HCT116 (cell line): ENCODE measurements around the gene PLEKHO2.

Experiments
- CEBPB ChIP-seq: IDR thresholded peaks from 2 replicates; pipeline ENCODE4 v1.6.1; 2012; ENCODE audit warnings: low read depth
- CTCF ChIP-seq, 3 experiments: fragments of 200-600 bp in 1 of 3; sonication (generic) in 1 of 3; IDR thresholded peaks in 2 of 3; conservative IDR thresholded peaks in 1 of 3; 2 replicates each; pipeline ENCODE4 v1.5.1; 2012 to 2017; ENCODE audit warnings: low read depth in 2 of 3, low read length in 2 of 3, antibody characterized with exemption in 1 of 3, borderline replicate concordance in 1 of 3, control low read depth in 1 of 3, mild to moderate bottlenecking in 1 of 3, mixed read lengths in 1 of 3, mixed run types in 1 of 3, moderate library complexity in 1 of 3; ENCODE audit not compliant: insufficient read depth in 1 of 3
- EZH2 ChIP-seq: fragments of 200-600 bp; sonication (generic); IDR thresholded peaks from 2 replicates; pipeline ENCODE4 v1.6.1; 2017; ENCODE audit warnings: antibody characterized with exemption, mixed run types
- MAX ChIP-seq: IDR thresholded peaks from 2 replicates; pipeline ENCODE4 v1.6.1; 2012
- POLR2A ChIP-seq: IDR thresholded peaks from 2 replicates; pipeline ENCODE4 v1.7.0; 2011; ENCODE audit warnings: borderline replicate concordance; ENCODE audit not compliant: insufficient read depth, insufficient read length; ENCODE audit errors: extremely low read depth
- POLR2AphosphoS5 ChIP-seq: IDR thresholded peaks from 2 replicates; pipeline ENCODE4 v1.6.1; 2011; ENCODE audit warnings: mild to moderate bottlenecking, low read depth, low read length, moderate library complexity
- REST ChIP-seq: IDR thresholded peaks from 2 replicates; pipeline ENCODE4 v1.6.1; 2012; ENCODE audit warnings: low read depth
- SIN3A ChIP-seq: IDR thresholded peaks from 2 replicates; pipeline ENCODE4 v1.6.1; 2012; ENCODE audit warnings: low read depth
- SRF ChIP-seq: IDR thresholded peaks from 2 replicates; pipeline ENCODE4 v1.6.1; 2012; ENCODE audit warnings: low read depth
- TCF7L2 ChIP-seq: IDR thresholded peaks from 2 replicates; pipeline ENCODE4 v1.7.0; 2011; ENCODE audit warnings: borderline replicate concordance, inconsistent platforms; ENCODE audit not compliant: insufficient read depth, insufficient read length; ENCODE audit errors: extremely low read depth
- YY1 ChIP-seq: IDR thresholded peaks from 2 replicates; pipeline ENCODE4 v1.6.1; 2011; ENCODE audit warnings: low read length, low read depth, moderate library complexity, mild to moderate bottlenecking; ENCODE audit not compliant: insufficient replicate concordance; ENCODE audit errors: extremely low read depth
- ZFX ChIP-seq: fragments of 450-650 bp; IDR thresholded peaks from 2 replicates; pipeline ENCODE4 v1.6.1; 2017
- TF ChIP-seq, protein P1 (sequence below): IDR thresholded peaks from 2 replicates; pipeline ENCODE4 v1.6.1; 2011; ENCODE audit warnings: mild to moderate bottlenecking, low read length, moderate library complexity; ENCODE audit not compliant: insufficient replicate concordance; ENCODE audit errors: extremely low read depth

GRCh38 chr15:64807051-64807749, 34.5 kb upstream of the PLEKHO2 start:
- no peak for TF ChIP-seq POLR2AphosphoS5
- TF ChIP-seq CTCF (IDR thresholded peaks at IDR 0.05 in 2 of 3, conservative IDR thresholded peaks at IDR 0.05 in 1 of 3; ENCODE audit: borderline replicate concordance in 1 of 3, insufficient read depth in 1 of 3, low read depth in 2 of 3, low read length in 2 of 3) = no peak
- no peak for TF ChIP-seq CEBPB
- no peak for TF ChIP-seq REST
- TF ChIP-seq, protein P1, sequence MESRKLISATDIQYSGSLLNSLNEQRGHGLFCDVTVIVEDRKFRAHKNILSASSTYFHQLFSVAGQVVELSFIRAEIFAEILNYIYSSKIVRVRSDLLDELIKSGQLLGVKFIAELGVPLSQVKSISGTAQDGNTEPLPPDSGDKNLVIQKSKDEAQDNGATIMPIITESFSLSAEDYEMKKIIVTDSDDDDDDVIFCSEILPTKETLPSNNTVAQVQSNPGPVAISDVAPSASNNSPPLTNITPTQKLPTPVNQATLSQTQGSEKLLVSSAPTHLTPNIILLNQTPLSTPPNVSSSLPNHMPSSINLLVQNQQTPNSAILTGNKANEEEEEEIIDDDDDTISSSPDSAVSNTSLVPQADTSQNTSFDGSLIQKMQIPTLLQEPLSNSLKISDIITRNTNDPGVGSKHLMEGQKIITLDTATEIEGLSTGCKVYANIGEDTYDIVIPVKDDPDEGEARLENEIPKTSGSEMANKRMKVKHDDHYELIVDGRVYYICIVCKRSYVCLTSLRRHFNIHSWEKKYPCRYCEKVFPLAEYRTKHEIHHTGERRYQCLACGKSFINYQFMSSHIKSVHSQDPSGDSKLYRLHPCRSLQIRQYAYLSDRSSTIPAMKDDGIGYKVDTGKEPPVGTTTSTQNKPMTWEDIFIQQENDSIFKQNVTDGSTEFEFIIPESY = no peak
- TF ChIP-seq POLR2A = no peak
- no peak for TF ChIP-seq ZFX
- TF ChIP-seq YY1 = no peak
- TF ChIP-seq MAX = no peak
- no peak for TF ChIP-seq EZH2
- TF ChIP-seq SRF = no peak
- no peak for TF ChIP-seq TCF7L2
- no peak for TF ChIP-seq SIN3A
